Measurements from ENCODE around the gene AFF3.

The AFF3 gene

DNA sequence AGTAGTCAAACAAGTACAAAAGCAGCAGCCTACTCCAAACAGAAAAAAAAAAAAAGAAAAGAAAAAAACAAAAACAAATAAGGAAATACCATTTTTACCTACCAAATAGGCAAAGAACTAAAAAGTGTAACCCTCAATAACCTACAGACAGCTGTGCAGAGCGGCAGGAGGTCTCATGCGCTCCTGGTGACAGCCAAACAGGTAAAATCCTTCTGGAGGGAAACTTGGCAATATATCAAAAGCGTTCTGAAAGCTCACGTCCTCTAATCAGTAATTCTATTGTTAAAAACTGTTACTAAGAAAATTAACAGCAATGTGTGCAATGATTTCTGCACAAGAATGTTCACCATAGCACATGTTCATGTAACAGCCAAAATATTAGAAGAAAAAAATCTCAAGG lies 105.6 kb downstream of the AFF3 start:
- TF ChIP-seq, protein P1, sequence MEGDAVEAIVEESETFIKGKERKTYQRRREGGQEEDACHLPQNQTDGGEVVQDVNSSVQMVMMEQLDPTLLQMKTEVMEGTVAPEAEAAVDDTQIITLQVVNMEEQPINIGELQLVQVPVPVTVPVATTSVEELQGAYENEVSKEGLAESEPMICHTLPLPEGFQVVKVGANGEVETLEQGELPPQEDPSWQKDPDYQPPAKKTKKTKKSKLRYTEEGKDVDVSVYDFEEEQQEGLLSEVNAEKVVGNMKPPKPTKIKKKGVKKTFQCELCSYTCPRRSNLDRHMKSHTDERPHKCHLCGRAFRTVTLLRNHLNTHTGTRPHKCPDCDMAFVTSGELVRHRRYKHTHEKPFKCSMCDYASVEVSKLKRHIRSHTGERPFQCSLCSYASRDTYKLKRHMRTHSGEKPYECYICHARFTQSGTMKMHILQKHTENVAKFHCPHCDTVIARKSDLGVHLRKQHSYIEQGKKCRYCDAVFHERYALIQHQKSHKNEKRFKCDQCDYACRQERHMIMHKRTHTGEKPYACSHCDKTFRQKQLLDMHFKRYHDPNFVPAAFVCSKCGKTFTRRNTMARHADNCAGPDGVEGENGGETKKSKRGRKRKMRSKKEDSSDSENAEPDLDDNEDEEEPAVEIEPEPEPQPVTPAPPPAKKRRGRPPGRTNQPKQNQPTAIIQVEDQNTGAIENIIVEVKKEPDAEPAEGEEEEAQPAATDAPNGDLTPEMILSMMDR (IDR thresholded peaks at IDR 0.05): no peak

DNA sequence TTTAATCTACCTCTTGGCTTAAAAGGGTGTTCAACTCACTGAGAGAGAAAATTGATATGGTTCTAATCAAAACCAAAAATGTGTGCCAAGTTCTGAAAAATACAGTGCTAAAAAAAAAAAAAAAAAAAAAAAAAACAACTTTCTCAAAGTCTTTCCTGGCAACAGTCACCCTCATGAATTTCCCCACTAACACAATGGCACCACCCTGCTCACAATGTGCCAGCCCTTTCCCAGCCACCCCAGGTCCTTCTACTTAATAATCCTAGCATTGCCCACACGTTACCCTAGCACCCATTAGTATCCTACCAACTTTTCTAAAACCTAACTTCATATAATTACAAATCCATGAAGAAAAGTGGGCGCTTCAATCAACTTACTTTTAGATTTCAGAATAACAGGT lies 106.4 kb downstream of the AFF3 start:
- TF ChIP-seq, protein P1 (IDR thresholded peaks at IDR 0.05): no peak

DNA sequence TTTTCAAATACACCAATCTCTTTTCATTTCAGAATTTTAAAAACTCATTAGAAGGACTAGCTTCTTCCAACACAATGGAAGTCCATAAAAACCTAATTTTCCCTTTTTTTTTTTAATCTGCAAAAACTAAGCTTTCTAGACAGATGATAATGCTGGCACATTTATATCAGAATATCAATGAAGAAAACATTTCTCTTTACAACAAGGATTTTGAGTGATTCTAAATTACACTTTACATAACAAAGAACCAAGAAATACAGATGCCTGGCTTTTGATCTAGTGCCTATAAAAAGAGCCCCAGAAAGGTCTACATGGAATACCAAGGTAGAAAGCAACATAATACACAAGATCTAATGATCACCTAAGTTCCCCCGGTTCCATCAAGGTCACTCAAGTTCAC lies 108.0 kb downstream of the AFF3 start:
- TF ChIP-seq, protein P1 (IDR thresholded peaks at IDR 0.05): no peak

DNA sequence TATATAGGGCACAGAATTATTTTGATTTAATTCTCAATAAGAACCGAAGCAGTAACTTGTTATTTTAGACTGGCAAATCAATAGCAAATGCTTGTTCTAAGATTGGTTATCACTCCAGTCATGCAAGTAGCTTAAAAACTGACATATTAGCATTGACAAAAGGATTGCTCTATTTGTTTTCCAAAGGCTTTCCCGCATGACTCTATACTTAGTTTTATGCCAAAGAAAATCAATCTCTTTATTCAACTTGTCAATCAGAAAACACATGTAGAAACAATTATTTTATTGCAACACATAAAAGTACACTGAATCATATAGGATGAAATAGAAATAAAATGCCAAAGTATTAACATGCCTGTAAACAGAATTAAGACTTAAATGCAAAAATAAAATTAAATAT lies 108.4 kb downstream of the AFF3 start:
- TF ChIP-seq, protein P1 (IDR thresholded peaks at IDR 0.05): no peak

DNA sequence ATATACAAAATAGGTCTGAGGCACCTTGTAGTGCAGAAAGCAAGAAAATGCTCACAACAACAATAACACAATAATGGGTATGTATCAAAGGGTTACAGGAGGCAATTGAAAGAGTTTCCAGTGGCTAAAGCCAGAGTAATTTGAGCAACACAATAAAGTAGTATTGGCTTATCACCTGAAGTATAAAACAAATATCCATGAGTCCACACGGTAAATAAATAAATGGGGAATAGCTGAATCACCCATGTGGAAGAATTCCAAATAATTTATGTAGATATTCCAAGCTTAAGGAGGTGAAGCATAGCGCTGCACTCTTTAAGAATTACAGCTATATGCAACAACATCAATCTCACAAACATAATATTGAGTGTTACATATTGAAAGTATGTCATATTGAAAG lies 110.8 kb downstream of the AFF3 start:
- TF ChIP-seq, protein P1 (IDR thresholded peaks at IDR 0.05): no peak

DNA sequence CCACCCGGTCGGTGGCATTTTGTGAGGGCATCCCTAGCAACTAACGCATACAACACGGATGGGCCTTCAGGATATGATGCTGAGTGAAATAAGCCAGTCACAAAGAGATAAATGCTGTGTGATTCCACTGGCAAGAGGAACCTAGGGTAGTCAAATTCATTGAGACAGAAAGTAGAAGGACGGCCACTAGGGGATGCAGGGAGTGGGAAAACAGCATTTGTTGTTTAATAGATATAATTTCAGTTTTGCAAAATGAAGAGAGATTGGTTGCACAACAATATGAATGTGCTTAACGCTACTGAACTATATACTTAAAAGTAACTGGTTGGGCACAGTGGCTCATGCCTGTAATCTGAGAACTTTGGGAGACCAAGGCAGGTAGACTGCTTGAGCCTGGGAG lies 112.9 kb downstream of the AFF3 start:
- TF ChIP-seq, protein P1 (IDR thresholded peaks at IDR 0.05): no peak

DNA sequence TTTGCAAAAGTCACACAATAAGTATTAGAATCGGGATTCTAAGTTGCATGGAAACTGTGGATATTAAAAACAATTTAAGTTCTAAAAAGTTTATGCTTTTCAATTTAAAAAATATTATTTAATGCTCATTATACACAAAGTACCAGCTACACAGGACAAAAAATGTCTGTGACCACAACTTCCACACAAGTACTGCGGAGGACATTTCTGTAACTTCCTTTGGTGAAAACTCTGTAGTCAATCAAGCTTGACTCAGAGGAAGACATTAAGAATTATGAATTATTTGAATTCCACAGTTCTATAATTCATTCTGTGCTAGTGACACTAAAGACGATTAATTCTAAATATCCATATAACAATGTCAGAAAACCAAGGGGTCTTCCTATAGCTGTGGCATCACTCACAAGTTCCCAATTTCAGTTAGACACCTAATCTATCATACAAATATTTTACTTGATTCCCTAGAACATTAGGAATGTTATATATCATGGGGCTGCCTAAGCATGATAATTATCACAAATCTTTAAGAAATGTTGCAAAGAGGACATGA lies 120.5 kb downstream of the AFF3 start:
- TF ChIP-seq, protein P1 (IDR thresholded peaks at IDR 0.05): no peak

DNA sequence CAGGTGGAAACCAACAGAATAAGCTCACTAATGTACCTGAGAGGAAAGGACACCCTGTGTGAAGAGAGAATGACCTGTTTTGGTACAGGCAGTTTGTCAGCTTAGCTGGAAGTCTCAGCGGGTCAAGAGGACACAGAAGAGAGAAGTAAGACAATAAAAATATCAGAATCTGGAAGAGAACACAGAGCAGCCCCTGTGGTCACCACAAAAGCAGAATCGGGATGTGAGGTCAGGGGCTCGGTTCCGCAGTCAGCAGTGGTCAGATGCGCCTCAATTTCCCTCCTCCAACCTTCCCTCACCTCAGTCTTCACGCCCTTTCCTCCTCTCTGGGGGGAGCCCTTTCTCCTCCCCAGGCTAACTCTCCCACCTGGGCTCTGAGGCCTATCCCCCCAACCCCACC lies 122.9 kb downstream of the AFF3 start:
- TF ChIP-seq, protein P1 (IDR thresholded peaks at IDR 0.05): no peak

All from LNCAP (cell line).